NCI-H1436 (cell line): ENCODE measurements around the gene ZNF134.

Experiments
- DNase-seq: peaks from one replicate; lab custom pipeline; 2025; lab: John Stamatoyannopoulos, UW

ZNF134 gene

DNA sequence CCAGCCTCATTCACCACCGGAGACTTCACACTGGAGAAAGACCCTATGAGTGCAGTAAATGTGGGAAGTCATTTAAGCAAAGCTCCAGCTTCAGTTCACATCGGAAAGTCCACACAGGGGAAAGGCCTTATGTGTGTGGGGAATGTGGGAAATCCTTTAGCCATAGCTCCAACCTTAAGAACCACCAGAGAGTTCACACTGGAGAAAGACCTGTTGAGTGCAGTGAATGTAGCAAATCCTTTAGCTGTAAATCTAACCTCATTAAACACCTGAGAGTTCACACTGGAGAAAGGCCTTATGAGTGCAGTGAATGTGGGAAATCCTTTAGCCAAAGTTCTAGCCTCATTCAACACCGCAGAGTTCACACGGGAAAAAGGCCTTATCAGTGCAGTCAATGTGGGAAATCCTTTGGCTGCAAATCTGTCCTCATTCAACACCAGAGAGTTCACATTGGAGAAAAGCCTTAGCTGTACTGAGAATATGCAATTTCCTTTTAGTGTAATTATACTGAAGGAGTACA is 27.7 kb downstream of the ZNF134 start:
- DNase-seq, result no peak

DNA sequence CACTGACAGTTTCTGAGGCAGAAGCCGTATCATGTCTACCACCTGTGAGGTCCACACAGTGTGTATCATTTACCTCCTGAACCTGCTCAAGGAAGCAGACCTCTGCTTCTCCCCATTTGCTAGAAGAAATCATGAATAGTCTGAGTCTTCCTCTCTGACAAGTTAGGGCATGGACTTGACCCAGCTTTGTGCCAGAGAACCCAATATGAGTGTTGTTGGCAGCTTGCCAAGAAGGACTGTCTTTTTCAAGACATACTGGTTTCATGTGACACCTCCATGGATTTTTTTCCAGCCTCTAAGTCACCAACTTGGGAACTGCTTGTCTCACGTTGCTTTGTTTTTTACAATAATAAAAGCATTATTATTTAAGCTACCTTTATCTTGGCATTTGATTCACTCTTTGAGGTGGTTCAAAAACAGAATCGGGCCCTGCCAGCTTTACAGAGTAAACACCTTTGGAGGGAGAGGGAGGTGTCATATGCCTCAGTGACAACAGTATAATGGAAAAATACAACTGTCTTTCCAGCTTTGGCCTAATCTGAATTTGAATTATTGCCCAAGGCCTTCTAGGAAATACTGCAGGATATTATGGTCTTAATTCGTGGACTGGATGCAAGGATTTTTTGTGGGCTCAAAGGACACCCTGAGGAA is 28.5 kb downstream of the ZNF134 start:
- DNase-seq, result no peak

DNA sequence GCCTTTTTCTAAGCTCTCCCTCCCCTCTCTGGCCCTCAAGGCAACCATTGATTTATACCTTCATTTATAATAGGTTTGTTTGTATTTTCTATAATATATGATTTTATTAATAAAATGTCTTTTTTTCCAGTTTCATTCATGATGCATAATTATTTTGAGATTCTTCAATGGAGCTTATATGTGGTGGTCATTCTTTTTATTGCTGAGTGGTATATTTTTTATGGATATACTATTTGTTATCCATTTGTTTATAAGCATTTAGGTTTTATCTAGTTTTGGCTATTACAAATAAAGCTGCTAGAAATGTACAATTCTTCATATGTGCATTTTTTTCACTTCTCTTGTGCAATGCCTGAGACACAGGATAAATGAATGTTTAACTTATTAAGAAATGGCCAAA is 29.7 kb downstream of the ZNF134 start:
- no peak for DNase-seq

DNA sequence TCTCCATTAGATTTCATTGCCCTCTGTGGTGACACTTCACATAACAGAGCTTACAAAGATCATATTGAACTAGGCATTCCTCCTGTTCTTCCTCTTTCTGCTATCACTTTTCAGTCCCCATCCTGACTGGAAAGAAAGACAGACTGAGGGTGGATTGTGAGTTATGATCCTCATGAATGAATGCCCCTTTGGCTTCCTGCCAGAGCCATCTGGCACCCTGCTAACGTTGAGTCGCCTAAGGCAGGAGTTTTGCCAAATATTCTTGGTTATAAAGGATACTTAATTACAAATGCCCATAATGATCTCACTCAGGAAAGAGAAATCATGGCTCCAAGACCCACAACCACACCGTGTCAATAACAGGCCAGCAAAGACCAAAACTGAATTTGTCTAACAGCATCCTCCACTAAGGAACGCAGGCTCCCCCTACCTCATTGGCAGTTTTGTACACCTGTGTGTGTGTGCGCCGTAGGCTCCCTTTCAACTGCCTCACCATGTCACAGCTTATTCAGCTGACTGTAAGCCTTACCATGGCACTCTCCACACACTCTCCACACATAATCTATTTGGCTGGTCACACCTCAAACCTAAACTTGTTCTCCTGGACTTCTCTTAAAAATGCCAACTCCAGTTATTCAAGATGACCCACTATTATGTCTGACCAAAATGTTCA is 34.4 kb downstream of the ZNF134 start:
- no peak for DNase-seq

DNA sequence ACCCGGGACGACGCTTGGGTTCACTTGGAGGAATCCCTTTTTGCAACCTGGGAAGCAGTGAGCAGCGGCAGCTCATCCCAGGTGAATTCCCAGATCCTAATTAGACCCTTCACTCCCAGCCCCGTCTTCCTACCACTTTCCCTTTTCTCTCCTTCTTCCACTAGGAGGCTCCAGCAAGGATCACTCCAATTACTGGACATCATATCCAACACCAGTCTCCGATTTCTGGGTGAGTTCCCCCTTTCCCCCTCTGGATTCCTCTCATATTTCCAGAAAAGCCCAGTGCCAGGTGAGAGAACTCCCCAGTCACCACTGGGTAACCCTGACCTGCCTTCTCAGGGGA is 37.6 kb downstream of the ZNF134 start:
- DNase-seq, result no peak

DNA sequence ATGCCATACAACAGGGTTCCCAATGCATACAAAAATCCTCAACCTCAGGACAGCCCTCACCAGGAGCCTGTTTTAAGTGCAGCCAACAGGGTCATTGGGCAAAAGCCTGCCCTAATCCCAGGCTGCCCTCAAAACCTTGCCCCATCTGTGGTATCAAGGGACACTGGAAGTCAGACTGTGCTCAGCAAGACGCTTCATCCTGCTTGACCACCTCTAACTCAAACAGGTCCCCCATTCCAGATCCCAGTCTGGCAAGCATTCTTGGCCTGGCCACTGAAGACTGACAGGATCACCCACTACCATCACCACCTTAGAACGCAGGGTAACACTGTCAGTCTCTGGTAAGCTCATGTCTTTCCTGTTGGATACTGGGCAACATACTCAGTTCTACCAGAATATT is 39.6 kb downstream of the ZNF134 start:
- DNase-seq, result no peak

DNA sequence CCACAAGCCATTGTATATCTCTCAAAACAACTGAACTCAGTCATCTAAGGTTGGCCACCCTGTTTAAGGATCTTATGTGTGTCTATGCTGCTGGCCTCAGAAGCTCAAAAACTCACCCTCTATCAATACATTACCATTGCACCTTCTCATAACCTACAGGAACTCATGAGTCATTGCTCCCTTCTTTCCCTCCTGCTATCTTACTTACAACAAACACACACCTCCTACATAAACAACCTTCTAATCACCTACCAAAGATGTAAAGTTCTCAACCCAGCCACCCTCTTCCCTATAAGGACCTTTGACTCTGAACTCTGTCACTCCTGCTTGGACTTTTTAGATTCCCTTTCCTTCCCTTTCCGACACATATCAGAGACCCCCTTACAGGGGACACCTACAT is 41.4 kb downstream of the ZNF134 start:
- no peak for DNase-seq

DNA sequence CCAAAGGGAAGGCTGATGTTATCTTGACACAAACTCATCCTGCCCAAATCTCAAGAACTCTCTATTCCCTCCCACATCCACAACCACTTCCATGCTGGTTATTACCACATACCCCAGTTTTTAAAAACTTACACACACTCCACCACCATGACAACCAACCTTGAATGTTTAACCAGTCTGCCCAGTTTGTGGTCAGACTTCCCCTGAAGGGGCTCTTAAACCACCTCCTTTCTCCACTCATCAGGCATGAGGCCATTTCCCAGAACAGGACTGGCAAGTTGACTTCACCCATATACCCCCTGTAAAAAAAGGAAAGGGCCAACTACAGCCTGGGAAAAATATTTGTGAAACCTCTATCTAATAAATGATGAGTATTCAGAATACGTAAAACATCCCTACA is 42.3 kb downstream of the ZNF134 start:
- no peak for DNase-seq

DNA sequence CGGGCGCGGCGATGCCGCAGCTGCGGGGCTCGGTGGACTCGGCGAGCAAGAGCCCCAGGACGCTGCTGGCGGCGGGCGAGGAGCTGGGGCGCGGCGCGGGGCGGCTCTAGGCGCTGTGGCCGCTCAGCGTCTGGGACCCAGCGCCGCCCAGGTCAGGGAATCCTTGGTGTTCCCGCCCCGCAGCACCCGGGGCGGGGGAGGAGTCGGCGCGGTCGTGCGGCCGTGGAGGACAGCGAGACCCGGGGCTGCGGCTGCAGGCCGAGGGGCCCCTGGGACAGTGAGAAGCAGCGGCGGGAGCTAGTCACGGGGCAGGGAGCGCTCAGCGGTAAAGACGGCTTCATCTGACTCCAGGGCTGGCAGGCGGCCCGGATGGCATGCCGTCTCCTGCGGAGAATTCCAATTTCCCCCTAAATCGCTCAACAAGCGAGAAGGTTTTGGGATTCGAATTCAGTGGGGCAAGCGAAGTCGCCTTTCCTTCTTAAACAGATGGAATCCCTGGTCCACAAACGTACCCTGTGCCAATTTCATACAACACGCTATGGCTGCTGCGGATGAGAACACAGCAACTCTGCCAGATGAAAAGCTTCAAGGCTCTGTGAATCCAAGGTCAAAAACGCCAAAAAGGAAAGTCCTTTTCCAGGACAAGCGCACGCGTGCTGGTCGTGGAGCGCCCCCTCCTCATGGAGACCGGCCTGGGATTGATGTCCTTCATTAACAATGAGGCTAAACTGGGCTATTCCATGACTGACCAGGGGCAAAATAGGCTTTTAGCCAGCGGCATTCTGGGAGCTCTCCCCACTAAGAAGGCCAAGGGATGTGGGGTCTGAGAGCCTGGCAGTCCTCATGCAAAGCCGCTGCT is 50.5 kb downstream of the ZNF134 start:
- DNase-seq, result peak; percentile 13

DNA sequence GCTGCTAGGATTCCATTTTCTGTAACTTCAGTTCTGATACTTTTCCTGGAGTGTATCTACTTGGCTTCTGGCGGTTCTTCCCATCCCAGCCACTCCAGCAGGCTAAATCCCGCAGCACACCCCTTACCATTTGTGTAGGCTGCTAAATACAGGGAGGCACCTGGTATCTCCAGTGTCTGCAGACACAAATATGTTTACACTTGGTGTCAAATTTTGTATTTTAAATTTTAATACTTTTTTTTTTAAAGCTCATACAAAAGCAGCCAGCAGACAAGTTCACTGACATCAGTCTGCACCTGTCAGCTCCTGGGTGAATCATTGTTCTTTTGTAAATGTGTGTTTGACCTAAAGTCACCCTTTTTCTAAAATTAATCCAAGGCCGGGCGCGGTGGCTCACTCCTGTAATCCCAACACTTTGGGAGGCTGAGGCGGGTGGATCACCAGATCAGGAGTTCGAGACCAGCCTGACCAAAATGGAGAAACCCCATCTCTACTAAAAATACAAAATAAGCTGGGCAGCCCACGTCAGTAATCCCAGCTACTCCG is 51.3 kb downstream of the ZNF134 start:
- no peak for DNase-seq

DNA sequence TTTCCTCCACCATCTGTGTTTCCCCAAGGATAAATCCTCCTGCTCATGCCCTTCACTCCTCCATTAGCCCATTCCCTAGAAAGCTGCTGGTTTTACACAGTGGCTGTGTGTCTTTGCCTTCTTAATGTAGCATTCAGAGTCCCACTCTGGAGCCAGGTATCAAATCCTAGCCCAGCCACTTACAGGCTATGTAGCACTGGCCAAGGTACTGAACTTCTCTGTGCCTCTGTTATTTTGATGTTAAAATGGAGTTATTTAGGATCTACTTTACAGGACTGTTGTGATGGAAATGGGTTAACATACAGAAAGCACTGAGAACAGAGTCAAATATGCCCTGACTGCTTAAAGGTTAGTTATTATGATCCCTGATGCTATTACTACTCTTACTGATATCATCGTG is 53.2 kb downstream of the ZNF134 start:
- no peak for DNase-seq

DNA sequence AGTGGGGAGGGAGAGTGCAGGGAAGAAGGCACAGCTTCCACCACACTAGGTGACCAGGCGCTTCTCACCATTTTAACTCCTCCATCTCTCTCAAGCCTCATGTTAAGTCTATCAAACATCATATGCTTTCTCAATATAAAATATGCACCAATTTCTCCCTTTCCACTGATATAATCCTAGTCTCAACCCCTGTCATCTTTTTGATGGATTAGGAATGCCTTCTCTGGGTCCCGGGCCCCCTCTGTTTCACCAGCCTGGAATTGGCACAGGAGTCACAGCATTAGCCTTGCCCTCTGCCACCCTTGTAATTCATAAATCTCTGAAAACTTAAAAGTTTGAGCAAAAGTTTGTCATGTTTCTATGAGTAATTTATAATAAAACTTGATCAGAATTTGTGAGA is 54.6 kb downstream of the ZNF134 start, which contains the start of gene ZSCAN4:
ZSCAN4 (plus strand) TSS at position 301 of the 400 bp plus-strand sequence. CDS start 7,211 bp downstream, outside the sequence.
- no peak for DNase-seq

DNA sequence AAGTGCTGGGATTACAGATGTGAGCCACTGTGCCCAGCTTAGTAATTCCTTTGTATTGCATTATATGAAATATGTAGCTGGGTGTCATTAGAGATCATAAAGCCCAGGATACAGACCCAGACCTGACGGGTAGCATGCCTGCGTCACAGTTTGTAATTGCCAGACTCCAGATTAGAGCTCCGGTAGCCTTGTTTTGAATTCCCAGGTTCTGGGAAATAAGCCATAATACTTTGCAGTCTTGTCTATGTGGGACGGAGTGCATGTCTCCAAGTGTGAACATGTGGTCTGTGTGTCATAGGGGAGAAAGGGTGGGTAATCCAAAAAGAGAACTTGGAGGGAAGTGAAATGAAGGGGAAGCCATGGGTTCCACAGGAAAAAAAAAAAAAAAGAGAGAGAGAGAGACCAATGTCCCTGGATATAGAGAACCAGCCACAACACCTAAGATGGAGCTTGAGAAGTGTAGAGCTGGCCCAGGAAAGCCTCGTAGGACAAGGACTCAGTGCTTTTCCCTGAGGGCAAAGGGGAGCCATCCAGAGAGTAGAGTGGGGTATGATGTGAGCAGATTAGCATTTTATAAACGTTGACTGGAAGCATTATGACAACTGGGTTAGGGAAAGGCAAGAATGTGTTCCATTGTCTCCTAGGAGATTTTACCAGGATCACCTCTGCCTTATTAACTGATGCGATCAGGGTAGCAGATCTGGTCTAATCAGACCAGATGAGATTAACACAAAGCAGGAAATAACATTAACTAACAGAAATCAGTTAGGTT is 57.3 kb downstream of the ZNF134 start:
- DNase-seq, result no peak

DNA sequence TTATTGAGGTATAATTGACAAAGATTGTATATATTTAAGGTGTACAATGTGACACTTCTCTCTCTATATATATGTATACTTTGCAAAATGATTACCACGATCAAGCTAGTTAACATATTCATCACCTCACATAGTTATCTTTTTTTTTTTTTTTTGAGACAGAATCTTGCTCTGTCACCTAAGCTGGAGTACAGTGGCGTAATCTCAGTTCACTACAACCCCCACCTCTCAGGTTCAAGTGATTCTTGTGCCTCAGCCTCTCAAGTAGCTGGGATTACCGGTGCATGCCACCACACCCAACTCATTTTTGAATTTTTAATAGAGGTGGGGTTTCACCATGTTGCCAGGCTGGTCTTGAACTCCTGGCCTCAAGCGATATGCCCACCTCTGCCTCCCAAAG is 58.4 kb downstream of the ZNF134 start:
- no peak for DNase-seq
